ENCODE results near the gene LST1. TPM values are rescaled to one million over a fixed set of nuclear protein-coding genes. Genes with fewer than 3 reads are reported as not detected.
"Not testable (repeated sequence)": the region's sequence is repeated elsewhere in the genome, so short reads cannot be mapped to it uniquely, and the experiment has no call there.

The LST1 gene
- polyA plus RNA-seq (ENCODE audit: insufficient read length in 3 of 3) = 1 to 10 TPM; 4.4 to 6.5 (median 6.3) TPM
- long read RNA-seq, donor 1, partial matches to known transcripts = 0 of 2 reads
- long read RNA-seq, donor 1, other reads (novel, unspliced or antisense) = 0 of 2 reads
- long read RNA-seq, donor 2, partial matches to known transcripts = 0 of 2 reads
- long read RNA-seq, donor 2, other reads (novel, unspliced or antisense) = 0 of 2 reads
- long read RNA-seq, donor 3, partial matches to known transcripts = 0 of 3 reads
- long read RNA-seq, donor 3, other reads (novel, unspliced or antisense) = 0 of 3 reads
- long read RNA-seq, donor 4, partial matches to known transcripts = 0 of 1 reads
- long read RNA-seq, donor 4, other reads (novel, unspliced or antisense) = 0 of 1 reads
- long read RNA-seq, donor 5 = 0 reads
- long read RNA-seq, donor 6 = 0 reads
- long read RNA-seq, donor 7, partial matches to known transcripts = 0 of 1 reads
- long read RNA-seq, donor 7, other reads (novel, unspliced or antisense) = 0 of 1 reads
- long read RNA-seq, donor 8 = 0 reads
- long read RNA-seq, donor 9 = 0 reads
- long read RNA-seq, donor 10, partial matches to known transcripts = 0 of 2 reads
- long read RNA-seq, donor 10, other reads (novel, unspliced or antisense) = 0 of 2 reads
- long read RNA-seq, donor 11, partial matches to known transcripts = 0 of 2 reads
- long read RNA-seq, donor 11, other reads (novel, unspliced or antisense) = 0 of 2 reads
- long read RNA-seq, donor 12, partial matches to known transcripts = 0 of 2 reads
- long read RNA-seq, donor 12, other reads (novel, unspliced or antisense) = 0 of 2 reads
- long read RNA-seq, donor 13 = 0 reads
- long read RNA-seq, donor 14, partial matches to known transcripts = 0 of 1 reads
- long read RNA-seq, donor 14, other reads (novel, unspliced or antisense) = 0 of 1 reads
- long read RNA-seq, donor 15 = 0 reads
- long read RNA-seq, donor 16, partial matches to known transcripts = 0 of 6 reads
- long read RNA-seq, donor 16, other reads (novel, unspliced or antisense) = 0 of 6 reads

DNA sequence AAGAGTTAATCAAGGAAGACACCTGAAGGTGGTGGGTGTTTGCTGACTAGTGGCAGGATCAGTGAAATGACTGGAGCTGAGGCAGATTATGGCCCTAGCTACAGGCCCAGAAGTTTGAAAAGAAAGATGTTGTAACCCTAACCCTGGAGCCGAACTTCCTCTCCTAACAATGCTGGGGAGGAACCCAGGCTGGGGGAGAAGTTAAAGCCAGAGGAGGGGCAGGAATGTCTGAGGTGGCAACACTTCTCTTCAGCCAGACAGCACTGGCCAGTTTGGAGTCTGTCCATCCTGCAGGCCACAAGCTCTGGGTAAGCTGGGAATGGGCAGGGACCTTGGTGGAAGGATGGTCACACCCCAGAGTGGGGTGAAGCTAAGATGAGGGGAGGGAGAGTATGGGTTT lies at the start of gene LST1:
Gene LST1, plus strand, starts transcription at position 270 of the 400 bp plus-strand sequence. CDS start 1,023 bp downstream, outside the sequence.
- DNase-seq (ENCODE audit: extremely low read depth in 1 of 11, low read depth in 9 of 11, low spot score in 4 of 11) = no peak

- no peak for DNase-seq (ENCODE audit: extremely low read depth in 1 of 11, low read depth in 9 of 11, low spot score in 4 of 11)
Observed at GRCh38 chr6:31538805-31539400, 47.2 kb upstream of the LST1 start.

- no peak for DNase-seq (ENCODE audit: extremely low read depth in 1 of 11, low read depth in 9 of 11, low spot score in 4 of 11)
Observed at GRCh38 chr6:31540640-31541039, 45.4 kb upstream of the LST1 start.

GRCh38 chr6:31541059-31541657 lies 44.9 kb upstream of the LST1 start:
- DNase-seq (ENCODE audit: extremely low read depth in 1 of 11, low read depth in 9 of 11, low spot score in 4 of 11) = peak in 3 of 11 donors; percentile 34 to 48 (median 38)

- peak; percentile 93 to 98 (median 96) for DNase-seq (ENCODE audit: extremely low read depth in 1 of 11, low read depth in 9 of 11, low spot score in 4 of 11)
Observed at GRCh38 chr6:31541658-31542521, 44.2 kb upstream of the LST1 start, which contains the start of gene DDX39B. DDX39B (minus strand) TSS chr6:31542003; CDS start chr6:31540532, 1,471 bp downstream.

GRCh38 chr6:31543639-31544038 lies 42.4 kb upstream of the LST1 start:
- no peak for DNase-seq (ENCODE audit: extremely low read depth in 1 of 11, low read depth in 9 of 11, low spot score in 4 of 11)

DNA sequence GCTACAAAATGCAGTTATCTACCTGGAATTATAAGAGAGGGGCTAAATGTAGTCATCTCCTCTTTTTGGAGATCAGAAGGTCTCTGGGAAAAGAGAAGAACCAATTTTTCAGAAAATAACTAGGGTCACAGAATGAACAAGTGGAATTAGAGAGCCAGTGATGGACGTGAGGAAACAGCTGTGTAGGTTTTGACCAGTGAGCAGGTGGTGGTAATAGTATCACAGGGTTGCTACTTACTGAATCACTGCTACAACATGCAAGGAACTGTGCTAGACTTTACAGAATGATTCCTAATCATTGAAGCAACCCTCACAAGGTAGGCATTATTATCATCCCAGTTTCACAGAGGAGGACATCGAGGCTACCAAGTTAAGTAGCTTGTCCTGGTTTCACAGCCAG lies 41.4 kb upstream of the LST1 start:
- DNase-seq (ENCODE audit: extremely low read depth in 1 of 11, low read depth in 9 of 11, low spot score in 4 of 11) = no peak

DNA sequence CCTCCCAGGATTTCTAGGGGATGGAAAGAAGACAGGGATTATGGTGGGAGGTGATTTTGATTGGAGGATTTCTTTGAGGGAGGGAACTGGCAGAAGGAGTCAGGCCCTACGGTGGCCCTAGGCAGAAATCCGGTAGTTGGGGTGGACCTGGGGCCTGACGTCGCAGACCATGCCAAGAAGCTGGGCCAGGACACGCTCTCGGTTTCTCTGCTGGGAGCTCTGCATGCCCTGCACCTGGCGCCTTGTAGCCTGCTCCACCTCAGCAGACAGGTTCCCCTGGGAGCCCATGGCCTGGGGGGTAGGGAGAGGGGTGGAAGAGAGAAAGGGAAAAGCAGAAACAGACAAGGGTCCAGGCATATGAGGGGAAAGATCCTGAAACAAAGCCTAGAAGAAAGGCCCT lies 40.8 kb upstream of the LST1 start:
- DNase-seq (ENCODE audit: extremely low read depth in 1 of 11, low read depth in 9 of 11, low spot score in 4 of 11) = no peak

- peak; percentile 72 to 87 (median 82) for DNase-seq (ENCODE audit: extremely low read depth in 1 of 11, low read depth in 9 of 11, low spot score in 4 of 11)
Observed at GRCh38 chr6:31546339-31546957, 39.6 kb upstream of the LST1 start, which contains the start of gene ATP6V1G2. ATP6V1G2 (minus strand) TSS chr6:31546608; CDS start chr6:31546559, 49 bp downstream.

- peak; percentile 88 to 98 (median 94) for DNase-seq (ENCODE audit: extremely low read depth in 1 of 11, low read depth in 9 of 11, low spot score in 4 of 11)
Observed at GRCh38 chr6:31546958-31547726, 38.9 kb upstream of the LST1 start, which contains the start of gene NFKBIL1. NFKBIL1 (plus strand) TSS chr6:31547608; CDS start chr6:31547695, 87 bp downstream.

- no peak for DNase-seq (ENCODE audit: extremely low read depth in 1 of 11, low read depth in 9 of 11, low spot score in 4 of 11)
Observed at GRCh38 chr6:31547727-31548543, 38.1 kb upstream of the LST1 start.

DNA sequence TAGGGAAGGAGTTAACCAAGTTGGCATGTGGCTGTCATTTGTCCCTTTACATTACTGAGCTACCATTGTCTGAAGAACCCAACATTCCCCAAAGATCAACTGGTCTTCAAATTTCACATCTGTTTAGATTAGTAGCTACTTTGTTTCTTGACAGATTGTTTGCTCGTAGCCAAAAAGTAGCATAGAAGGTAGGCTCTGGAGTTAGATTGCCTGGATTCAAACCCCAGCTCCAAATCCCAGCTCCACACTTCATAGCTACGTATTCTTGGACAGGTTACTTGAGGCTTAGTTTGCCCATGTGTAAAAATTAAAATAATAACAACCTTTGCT lies 37.6 kb upstream of the LST1 start:
- DNase-seq (ENCODE audit: extremely low read depth in 1 of 11, low read depth in 9 of 11, low spot score in 4 of 11) = no peak

- not testable (repeated sequence) for DNase-seq (ENCODE audit: extremely low read depth in 1 of 11, low read depth in 9 of 11, low spot score in 4 of 11)
Observed at GRCh38 chr6:31551371-31551770, 34.7 kb upstream of the LST1 start.

DNA sequence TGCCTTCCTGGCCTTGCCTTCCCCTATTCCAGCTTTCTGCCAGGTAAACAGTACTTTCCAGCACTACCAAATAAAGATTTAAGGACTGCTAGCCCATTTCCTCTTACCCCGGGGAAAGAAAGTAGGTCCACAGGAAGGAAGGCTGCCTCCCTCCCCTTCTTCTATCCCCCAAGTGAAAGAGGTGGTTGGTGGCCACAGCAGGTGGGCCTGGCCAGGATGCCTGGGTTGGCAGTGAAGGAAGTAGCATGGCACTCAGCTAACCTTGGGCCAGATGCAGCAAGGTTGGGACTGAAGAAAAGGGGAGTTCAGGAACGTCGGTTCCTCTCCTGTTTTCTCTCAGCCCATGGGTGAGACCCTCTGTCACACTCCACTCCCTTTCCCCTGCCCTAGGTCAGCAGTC lies 29.8 kb upstream of the LST1 start:
- DNase-seq (ENCODE audit: extremely low read depth in 1 of 11, low read depth in 9 of 11, low spot score in 4 of 11) = no peak

- no peak for DNase-seq (ENCODE audit: extremely low read depth in 1 of 11, low read depth in 9 of 11, low spot score in 4 of 11)
Observed at GRCh38 chr6:31557443-31558317, 28.4 kb upstream of the LST1 start.
